Measurements from ENCODE around the gene PXT1. TPM values are rescaled to one million over a fixed set of nuclear protein-coding genes. Genes with fewer than 3 reads are reported as not detected.

PXT1 gene
- polyA plus RNA-seq, 1 experiment = not detected

DNA sequence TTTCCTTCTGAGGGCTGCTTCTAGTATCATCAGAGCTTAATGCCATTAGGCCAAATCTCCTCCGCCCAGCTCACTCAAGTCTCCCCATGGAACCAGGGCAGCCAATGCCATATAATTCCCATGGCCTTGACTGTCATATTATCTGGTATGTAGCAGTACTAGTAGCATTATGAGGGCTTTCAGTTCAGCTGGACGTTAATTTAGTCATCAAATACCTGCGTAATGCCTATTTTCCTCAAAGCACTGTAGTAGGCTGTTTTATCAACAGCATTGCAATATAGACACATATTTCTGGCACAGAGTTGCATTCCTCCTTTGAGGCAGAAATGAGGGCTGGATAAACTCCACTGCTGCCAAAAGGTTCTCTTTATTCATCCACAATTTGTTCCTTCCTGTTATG, 1.8 kb upstream of the PXT1 start:
- CTCF ChIA-PET = interaction anchor here (0.8 to 1.8 kb wide), 3 partner anchors 8 to 37 kb away, joined by 3 to 4 read pairs (median 3); no protein-coding TSS in a partner anchor
- DNase-seq (ENCODE audit: low read depth) = no peak
- H3K27me3 ChIP-seq (ENCODE audit: control insufficient read depth, insufficient read depth, low read length) = no peaks in the 10 kb centered on the region

DNA sequence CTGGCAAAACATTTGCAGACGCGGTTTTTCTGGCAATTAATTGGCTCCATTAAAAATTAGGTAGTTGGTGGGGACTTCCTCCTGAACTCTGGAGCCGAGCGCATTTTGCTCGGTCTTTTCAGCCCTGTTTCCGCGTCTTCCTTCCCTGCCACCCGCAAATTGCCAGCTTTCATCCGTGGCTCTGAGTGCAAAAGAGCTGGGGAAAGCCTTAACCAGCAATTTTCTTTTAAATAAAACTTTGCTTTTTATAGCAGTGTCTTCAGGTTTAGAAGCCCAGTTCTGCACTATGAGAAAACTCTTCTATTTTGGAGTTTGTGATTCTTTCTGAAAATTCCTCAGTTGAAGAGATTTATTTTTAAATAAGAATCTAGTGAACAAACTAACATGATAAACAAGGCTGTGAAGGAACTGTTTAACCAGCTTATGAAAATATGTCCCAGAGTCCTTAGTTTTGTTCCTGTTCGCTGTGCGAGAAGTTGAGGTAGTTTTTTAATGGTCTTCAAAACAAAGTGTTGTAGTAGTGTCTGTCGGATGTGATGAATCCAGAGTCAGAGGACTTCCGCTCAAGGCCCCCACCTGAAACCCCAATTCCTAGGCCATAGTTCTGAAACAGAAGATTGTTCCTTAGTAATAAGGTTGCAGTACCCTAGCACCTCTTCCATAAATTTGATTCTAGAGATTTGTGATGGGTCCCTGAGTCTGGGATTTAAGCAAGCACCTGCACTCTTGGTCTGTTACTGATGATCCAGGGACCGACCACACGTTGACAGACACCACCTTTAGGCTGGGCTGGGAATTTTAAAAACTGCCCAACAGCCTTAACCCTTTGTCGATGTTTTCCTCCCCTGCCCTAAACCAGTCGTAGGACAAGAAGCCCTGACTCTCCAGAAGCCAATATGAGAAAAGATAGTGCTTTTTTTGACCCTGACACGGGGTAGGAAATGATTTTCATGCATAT, 1.1 kb upstream of the PXT1 start:
- TF ChIP-seq, protein P1, sequence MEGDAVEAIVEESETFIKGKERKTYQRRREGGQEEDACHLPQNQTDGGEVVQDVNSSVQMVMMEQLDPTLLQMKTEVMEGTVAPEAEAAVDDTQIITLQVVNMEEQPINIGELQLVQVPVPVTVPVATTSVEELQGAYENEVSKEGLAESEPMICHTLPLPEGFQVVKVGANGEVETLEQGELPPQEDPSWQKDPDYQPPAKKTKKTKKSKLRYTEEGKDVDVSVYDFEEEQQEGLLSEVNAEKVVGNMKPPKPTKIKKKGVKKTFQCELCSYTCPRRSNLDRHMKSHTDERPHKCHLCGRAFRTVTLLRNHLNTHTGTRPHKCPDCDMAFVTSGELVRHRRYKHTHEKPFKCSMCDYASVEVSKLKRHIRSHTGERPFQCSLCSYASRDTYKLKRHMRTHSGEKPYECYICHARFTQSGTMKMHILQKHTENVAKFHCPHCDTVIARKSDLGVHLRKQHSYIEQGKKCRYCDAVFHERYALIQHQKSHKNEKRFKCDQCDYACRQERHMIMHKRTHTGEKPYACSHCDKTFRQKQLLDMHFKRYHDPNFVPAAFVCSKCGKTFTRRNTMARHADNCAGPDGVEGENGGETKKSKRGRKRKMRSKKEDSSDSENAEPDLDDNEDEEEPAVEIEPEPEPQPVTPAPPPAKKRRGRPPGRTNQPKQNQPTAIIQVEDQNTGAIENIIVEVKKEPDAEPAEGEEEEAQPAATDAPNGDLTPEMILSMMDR (IDR thresholded peaks at IDR 0.05; ENCODE audit: insufficient read depth, low read depth, low read length) = 0 out of 2 replicates have a peak, but pooled peaks have one; percentile 13
- Histone ChIP-seq H3K36me3 (ENCODE audit: control insufficient read depth, insufficient read depth, low read length) (no peaks in the 10 kb centered on the region), H3K27me3 (ENCODE audit: control insufficient read depth, insufficient read depth, low read length) (no peaks in the 10 kb centered on the region), H3K4me3 (ENCODE audit: low read depth, low read length) (peak overlapping the region; percentile 96)
- ChIA-PET CTCF (interaction anchor here (0.8 to 1.8 kb wide), 3 partner anchors 9 to 143 kb away, joined by 3 to 4 read pairs (median 3); no protein-coding TSS in a partner anchor), POLR2A (no interaction called here)
- no peak for DNase-seq (ENCODE audit: low read depth)

More for the DNA sequence above, 1.8 kb upstream of the PXT1 start:
- POLR2A ChIA-PET = no interaction called here
- Histone ChIP-seq H3K36me3 (ENCODE audit: control insufficient read depth, insufficient read depth, low read length) (no peaks in the 10 kb centered on the region), H3K4me3 (ENCODE audit: low read depth, low read length) (peak overlapping the region; percentile 96)
- TF ChIP-seq, protein P1 (IDR thresholded peaks at IDR 0.05; ENCODE audit: insufficient read depth, low read depth, low read length) = no peak

DNA sequence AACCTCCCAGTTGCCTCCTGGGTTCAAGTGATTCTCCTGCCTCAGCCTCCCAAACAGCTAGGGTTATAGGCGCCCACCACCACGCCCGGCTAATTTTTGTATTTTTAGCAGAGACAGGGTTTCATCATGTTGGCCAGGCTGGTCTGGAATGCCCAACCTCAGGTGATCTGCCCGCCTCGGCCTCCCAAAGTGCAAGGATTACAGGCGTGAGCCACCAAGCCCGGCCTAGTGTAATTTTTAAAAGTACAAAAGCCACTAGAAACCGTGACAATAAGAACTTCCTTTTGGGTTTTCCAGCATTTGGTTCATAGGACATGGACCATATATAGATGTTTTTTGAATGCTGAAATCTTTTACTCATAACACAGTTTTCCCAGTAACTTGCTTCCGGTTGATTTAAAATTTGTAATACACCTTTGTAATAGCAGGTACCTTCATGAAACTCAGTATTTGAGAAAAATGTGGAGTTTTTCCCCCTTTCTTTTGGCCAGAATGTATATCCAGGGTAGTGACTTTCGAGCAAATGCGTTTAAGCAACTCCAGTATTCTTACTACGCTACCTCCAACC, 467 bp downstream of the PXT1 start:
- ChIA-PET POLR2A (no interaction called here), CTCF (interaction anchor here (1.1 to 1.2 kb wide), 2 partner anchors 14 to 19 kb away, joined by 3 to 4 read pairs; no protein-coding TSS in a partner anchor)
- no peak for DNase-seq (ENCODE audit: low read depth)
- H3K36me3 ChIP-seq (ENCODE audit: control insufficient read depth, insufficient read depth, low read length) = no peaks in the 10 kb centered on the region
- TF ChIP-seq, protein P1 (IDR thresholded peaks at IDR 0.05; ENCODE audit: insufficient read depth, low read depth, low read length) = no peak
- H3K27me3 ChIP-seq (ENCODE audit: control insufficient read depth, insufficient read depth, low read length) = no peaks in the 10 kb centered on the region
- peak overlapping the region; percentile 96 for H3K4me3 ChIP-seq (ENCODE audit: low read depth, low read length)

DNA sequence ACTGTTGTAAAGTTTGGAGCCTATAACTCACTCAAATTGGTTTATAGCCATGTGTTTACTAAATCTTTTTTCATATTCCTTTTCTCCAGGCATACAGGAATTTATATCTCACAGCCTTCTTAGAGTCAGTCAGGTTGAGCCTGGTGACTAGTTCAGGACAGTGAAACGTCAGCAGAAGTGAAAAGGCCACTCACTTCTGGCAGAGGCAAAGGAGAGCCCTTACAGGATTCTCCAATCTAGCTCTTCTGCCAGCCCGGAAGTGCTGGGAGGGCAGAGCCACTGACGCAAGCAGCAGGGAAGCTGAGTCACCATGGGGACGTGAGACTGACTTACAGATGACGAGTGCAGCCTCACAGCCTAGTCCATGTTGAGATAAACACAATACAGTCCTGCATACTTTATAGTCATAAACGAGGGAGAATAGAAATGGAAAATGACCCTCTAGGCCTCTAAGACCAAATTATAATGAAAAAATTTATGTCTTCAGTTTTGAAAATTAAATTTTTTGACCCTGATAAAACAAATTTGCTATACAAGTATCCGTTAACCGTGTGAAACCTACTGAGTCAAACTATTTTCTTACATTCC, 1.3 kb downstream of the PXT1 start:
- POLR2A ChIA-PET = interaction anchor here (0.6 to 0.7 kb wide), 2 partner anchors 15 to 53 kb away, joined by 3 read pairs; no protein-coding TSS in a partner anchor
- DNase-seq (ENCODE audit: low read depth) = peak; percentile 97
- no peaks in the 10 kb centered on the region for H3K27me3 ChIP-seq (ENCODE audit: control insufficient read depth, insufficient read depth, low read length)
- no peak overlapping the region for H3K4me3 ChIP-seq (ENCODE audit: low read depth, low read length)
- TF ChIP-seq, protein P1 (IDR thresholded peaks at IDR 0.05; ENCODE audit: insufficient read depth, low read depth, low read length) = no peak
- no peaks in the 10 kb centered on the region for H3K36me3 ChIP-seq (ENCODE audit: control insufficient read depth, insufficient read depth, low read length)
- CTCF ChIA-PET = interaction anchor here (1.1 to 1.2 kb wide), 2 partner anchors 14 to 18 kb away, joined by 3 to 4 read pairs; no protein-coding TSS in a partner anchor

DNA sequence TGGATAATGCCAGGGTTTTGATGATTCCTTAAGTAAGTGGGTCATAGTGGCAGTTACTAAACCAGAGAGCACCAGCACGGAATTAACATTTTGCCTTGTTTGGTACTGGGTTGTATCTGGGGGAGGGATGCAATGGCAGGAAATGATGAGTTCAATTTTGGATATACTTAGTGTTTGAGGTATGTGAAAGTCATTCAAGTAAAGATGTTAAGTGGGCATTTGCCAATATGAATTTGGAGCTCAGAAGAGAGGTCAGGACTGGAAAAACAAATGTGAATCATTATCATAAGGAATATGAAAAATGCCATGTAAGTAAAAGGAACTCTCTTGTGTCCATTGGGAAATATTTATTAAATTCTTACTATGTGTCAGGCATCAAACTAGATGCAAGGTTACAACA, 6.2 kb downstream of the PXT1 start:
- no peak for DNase-seq (ENCODE audit: low read depth)
- ChIA-PET CTCF (no interaction called here), POLR2A (no interaction called here)
- no peaks in the 10 kb centered on the region for H3K36me3 ChIP-seq (ENCODE audit: control insufficient read depth, insufficient read depth, low read length)
- H3K27me3 ChIP-seq (ENCODE audit: control insufficient read depth, insufficient read depth, low read length) = no peaks in the 10 kb centered on the region
- TF ChIP-seq, protein P1 (IDR thresholded peaks at IDR 0.05; ENCODE audit: insufficient read depth, low read depth, low read length) = no peak
- H3K4me3 ChIP-seq (ENCODE audit: low read depth, low read length) = no peak overlapping the region
